A549 treated with CORT108297 at 1 μM for 4 hours (cell line): ENCODE results near the gene FUT2. TPM values are rescaled to one million over a fixed set of nuclear protein-coding genes. Genes with fewer than 3 reads are reported as not detected.

Source experiments
- total RNA-seq: library from RNA; stranded (reverse); fragments of 200-300 nt; extraction: Qiagen RNA extraction; gene quantifications from 5 replicates; pipeline ENCODE4 v1.2.3, GENCODE V29; 2022

FUT2 gene
- total RNA-seq = not detected in 5 replicates

DNA sequence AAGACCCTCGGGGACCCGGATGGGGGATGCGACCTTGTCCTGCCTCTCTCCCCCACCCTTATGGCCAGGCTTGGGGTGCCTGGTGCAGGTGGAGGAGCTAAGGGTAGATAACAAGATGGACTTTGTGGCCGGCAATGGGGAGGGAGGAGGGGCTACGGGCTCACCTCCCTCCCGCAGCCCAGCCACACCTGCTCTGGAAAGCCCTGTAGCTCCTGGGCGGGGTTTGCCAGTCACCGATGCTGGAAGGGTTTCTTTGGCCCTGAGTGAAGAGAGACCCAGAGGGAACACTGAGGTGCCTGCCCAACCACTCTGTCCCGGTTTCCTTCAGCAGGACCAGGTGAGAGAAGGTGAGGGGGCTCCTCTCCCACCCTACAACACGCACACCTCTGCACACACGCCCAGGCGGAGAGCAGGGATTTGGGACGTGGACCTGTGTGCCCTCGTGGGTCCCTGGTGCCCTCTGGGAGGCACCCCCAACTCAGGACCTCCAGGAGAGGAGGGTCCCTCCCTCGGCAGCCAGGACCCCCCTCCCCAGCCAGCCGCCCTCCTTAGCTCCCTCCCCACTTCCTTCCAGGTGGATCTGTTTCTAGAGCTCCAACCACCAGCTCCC is at the start of gene FUT2:
Gene FUT2, plus strand, starts transcription at position 229 of the 610 bp plus-strand sequence. CDS start 6,986 bp downstream, outside the sequence.

DNA sequence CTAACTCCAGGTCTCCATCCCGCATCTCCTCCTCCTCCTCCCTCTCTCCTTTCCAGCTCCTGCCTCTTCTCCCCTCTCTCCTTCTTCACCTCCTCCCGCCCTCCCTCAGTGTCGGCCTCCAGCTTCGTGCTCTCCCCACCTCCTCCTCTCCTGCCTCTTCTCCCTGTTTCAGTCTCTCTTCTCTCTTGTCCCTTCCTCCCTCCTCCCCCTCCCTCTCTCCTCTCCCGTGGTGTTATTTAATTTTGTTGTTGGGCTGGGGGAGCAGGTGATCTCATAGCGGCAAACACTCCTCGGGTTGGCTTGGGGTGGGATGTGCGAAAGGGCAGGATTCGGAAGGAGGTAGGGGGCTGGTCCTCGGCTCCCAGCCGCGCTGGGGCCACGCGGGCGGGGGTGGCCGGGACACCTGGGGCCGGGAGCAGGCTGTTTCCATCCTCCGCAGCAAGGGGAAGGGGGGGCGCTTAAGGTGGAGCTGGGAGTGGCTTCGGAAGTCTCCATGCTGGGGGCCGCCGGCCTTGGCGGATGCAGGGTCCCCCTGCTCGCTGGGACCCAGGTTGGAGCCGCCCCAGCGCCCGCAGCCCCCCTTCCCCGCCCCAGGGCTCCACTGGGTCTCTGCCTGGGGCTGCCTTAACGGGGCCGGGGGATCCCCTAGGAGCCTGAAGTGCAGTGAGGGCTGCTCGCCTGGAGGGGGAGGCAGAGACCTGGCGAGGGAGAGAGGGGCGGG is 49.6 kb upstream of the FUT2 start, which contains the start of gene CA11:
Gene CA11, minus strand, starts transcription at position 187 of the 721 bp plus-strand sequence. CDS start 555 bp downstream, outside the sequence.

DNA sequence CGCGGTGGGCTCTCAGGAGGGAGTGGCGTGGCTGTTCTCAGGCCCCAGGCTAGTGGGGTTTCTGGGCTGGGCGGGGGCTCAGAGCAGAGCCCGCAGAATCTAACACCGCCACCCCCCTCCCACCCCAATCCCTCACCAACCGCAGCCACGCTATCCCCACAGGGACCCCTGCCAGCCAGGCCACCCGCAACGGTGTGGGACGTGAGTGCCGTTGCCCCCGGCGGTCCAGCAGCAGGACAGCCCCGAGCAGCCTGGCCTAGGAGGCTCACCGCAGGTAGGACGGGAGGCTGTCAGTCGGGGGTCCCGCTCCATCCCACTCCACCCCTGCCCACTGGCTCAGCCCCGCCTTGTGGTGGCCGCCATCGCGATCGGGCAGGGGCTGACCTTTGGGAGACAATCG is 22.8 kb upstream of the FUT2 start, which contains the start of gene NTN5:
Gene NTN5, minus strand, starts transcription at position 24 of the 400 bp plus-strand sequence. CDS start 2,031 bp downstream, outside the sequence.

DNA sequence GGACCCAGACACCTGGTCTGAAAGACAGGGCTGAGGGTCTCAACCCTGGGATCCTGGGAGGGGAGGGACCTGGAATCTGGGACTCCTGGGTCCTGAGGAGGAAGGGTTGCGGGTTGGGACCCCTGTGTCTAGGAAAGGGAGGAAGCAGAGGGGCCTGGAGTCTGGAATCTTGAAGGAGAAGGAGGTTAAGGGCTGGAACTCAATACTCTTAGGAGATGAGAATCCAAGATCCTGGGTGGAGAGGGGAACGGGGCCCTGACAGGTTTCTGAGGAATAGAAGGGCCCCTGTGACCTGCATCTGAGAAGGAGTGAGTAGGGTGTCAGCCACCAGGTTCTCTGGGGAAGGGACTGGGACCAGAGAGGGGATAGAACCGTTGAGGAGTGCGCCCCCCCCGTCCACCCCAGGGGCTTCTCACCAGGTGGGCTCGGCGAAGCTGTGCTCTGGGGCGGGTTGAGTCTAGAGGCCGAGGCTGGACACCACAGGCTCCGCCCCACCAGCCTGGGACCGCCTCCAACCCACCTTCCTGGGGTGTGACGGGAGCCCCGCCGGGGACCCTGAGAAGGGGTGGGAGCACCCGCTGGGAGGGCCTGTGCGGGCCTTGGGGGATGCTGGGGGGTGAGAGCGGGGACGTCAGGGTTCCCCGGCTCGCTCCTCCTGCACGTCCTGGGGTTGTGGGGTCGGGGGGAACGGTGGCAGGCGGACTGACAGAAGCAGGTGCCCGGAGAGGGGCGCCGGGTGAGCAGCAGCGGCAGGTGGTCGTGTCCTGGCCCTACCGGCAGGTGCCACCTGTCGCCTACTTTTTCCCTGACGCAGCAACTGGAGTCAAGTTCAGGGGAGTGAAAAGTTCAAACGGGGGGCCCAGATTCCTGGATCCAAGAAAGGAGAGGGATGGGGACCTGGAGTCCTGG is 23.7 kb downstream of the FUT2 start, which contains the start of gene MAMSTR:
Gene MAMSTR, minus strand, starts transcription at position 463 of the 909 bp plus-strand sequence. CDS start 694 bp downstream, outside the sequence.

DNA sequence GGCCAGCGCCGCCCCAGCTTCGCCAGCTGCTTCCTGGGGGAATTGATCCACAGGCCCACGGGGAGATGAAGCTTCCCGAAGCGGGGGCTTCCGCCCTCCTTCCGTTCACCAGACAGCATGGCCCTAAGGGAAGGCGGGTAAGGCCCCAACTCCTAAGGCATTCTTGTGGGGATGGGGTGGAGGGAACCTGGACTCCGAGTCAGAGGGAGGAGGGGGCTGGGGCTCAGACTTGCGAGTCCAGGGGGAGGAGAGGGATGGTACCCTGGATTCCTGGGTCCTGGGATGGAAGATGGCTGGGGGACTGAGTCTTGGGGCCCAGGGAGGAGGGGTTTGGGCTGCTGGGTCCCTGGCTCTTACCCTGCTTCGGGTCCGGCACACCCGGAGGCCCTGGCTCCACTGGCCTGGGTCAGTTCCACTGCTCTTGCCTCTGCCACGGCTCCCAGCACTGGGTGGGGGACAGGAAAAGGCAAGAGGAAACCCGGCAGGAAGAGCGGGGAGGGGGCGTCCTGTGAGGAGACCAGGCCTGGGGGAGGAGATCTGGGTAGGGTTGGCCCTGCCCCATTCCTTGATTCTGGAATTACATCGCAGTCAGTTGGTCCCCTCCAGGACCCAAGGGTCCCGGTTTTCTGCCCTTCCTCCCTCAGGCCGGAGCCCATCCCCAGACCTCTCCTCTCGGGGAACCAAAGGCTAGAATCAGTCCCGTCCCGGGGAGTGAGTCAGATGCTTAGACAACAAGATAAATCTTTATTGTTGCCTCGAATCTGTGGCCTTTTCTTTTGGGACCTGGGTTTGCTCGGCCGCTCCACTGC is 44.6 kb downstream of the FUT2 start, which contains the start of gene RASIP1:
Gene RASIP1, minus strand, starts transcription at position 447 of the 809 bp plus-strand sequence. Its CDS starts 328 bp downstream, at position 119.

GRCh38 chr19:48746738-48747575 is 51.2 kb downstream of the FUT2 start, which contains the start of gene IZUMO1:
IZUMO1 (minus strand) TSS chr19:48746909; CDS start chr19:48745859, 1,050 bp downstream.

DNA sequence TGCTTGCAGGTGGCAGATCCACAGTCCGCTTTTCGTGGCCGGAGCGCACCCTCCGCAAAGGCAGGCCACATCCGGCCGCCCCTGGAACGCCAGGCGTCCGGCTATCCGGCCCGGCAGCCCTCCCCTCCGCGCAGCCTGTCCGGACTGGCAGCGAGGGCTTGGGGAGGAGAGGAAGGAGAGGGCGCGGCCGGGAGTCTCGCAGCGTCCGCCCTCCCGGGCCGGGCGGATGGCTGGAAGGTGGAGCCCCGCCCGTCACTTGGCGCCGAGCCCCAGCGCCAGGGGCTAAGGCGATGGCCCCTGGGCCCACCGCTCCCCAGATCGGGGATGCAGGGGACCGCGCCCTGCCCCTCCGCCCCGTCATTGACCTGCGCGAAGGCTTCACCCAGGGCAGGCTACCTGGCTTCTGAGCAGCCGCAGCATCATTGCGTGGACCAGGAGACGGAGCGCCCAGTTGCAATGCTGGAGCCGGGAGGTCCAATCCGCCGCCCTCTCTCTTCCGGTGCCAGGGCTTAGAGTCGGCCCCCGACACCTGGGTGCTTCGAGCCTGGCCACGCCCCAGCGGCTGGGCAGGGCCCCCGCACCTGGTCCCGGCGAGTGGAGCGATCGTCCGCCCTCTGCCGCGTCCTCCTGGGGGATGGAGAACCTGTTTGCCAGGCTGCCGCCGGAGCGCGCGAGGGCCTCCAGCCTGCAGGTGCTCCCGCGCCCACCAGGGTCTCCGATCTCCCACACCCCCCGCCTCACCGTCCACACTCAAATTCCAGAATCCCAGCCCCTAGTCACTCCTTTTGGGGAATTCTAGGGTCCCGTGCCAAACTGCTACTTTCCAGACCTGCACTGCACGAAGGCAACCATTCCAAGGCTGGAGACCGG is 57.0 kb downstream of the FUT2 start, which contains the start of gene FUT1:
Gene FUT1, minus strand, starts transcription at position 146 of the 870 bp plus-strand sequence. CDS start 1,360 bp downstream, outside the sequence.

DNA sequence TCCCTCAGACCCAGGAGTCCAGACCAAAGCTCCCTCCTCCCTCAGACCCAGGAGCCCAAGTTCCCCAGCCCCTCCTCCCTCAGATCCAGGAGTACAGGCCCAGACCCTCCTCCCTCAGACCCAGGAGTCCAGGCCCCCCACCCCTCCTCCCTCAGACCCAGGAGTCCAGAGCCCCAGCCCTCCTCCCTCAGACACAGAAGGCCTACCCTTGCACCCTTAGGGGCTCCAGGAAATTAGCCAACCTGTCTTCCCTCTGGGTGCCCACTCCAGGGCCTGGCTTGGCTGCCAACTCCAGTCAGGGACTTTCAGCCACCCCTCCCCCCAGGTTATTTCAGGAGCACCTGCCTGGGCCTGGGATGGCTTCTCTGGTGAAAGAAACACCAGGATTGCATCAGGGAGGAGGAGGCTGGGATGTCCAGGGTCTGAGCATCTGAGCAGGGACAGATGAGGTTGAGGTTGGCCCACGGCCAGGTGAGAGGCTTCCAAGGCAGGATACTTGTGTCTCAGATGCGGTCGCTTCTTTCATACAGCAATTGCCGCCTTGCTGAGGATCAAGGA is 59.4 kb downstream of the FUT2 start, which contains the start of gene FGF21:
Gene FGF21, plus strand, starts transcription at position 441 of the 558 bp plus-strand sequence. CDS start 713 bp downstream, outside the sequence.

Other genes with a start within 250 kb of the FUT2 start
- gene GRWD1, start 250.0 kb upstream of the FUT2 start, total RNA-seq = 111 to 130 TPM (median 123 TPM) in 5 replicates
- gene KCNJ14, start 240.4 kb upstream of the FUT2 start, total RNA-seq = 1.0 to 2.1 TPM (median 1.2 TPM) in 5 replicates
- 54.4 to 67.4 TPM (median 61.8 TPM) in 5 replicates for gene CYTH2, start 226.6 kb upstream of the FUT2 start, total RNA-seq
- 2.8 to 5.4 TPM (median 4.8 TPM) in 5 replicates for gene LMTK3, start 184.1 kb upstream of the FUT2 start, total RNA-seq
- gene SULT2B1, start 143.8 kb upstream of the FUT2 start, total RNA-seq = 12.8 to 18.0 TPM (median 16.4 TPM) in 5 replicates
- gene SPACA4, start 89.2 kb upstream of the FUT2 start, total RNA-seq = 0.20 TPM in 1 of 5 replicates, not detected in the others
- gene FAM83E, start 80.9 kb upstream of the FUT2 start, total RNA-seq = 0.07 to 0.35 TPM (median 0.25 TPM) in 4 of 5 replicates, not detected in the other
- 3,152 to 3,709 TPM (median 3,369 TPM) in 5 replicates for gene RPL18, start 76.8 kb upstream of the FUT2 start, total RNA-seq
- 11.7 to 18.9 TPM (median 16.8 TPM) in 5 replicates for gene SPHK2, start 76.5 kb upstream of the FUT2 start, total RNA-seq
- gene DBP, start 58.6 kb upstream of the FUT2 start, total RNA-seq = 1.8 to 2.8 TPM (median 2.6 TPM) in 5 replicates
- gene CA11, start 49.8 kb upstream of the FUT2 start, total RNA-seq = 9.4 to 11.1 TPM (median 11.0 TPM) in 5 replicates
- gene NTN5, start 23.0 kb upstream of the FUT2 start, total RNA-seq = 0.17 to 0.30 TPM (median 0.28 TPM) in 4 of 5 replicates, not detected in the other
- gene MAMSTR, start 23.8 kb downstream of the FUT2 start, total RNA-seq = 0.47 to 0.76 TPM (median 0.61 TPM) in 5 replicates
- gene RASIP1, start 44.6 kb downstream of the FUT2 start, total RNA-seq = 0.32 to 0.65 TPM (median 0.57 TPM) in 5 replicates
- not detected in 5 replicates for gene IZUMO1, start 50.9 kb downstream of the FUT2 start, total RNA-seq
- 0.05 to 0.14 TPM (median 0.06 TPM) in 5 replicates for gene FUT1, start 56.7 kb downstream of the FUT2 start, total RNA-seq
- gene FGF21, start 59.6 kb downstream of the FUT2 start, total RNA-seq = not detected in 5 replicates
- 52.3 to 64.2 TPM (median 60.2 TPM) in 5 replicates for gene BCAT2, start 115.1 kb downstream of the FUT2 start, total RNA-seq
- gene HSD17B14, start 140.5 kb downstream of the FUT2 start, total RNA-seq = 12.0 to 18.1 TPM (median 15.2 TPM) in 5 replicates
- 1.7 to 2.3 TPM (median 1.9 TPM) in 5 replicates for gene PLEKHA4, start 172.6 kb downstream of the FUT2 start, total RNA-seq
- gene PPP1R15A, start 176.4 kb downstream of the FUT2 start, total RNA-seq = 82.7 to 145 TPM (median 110 TPM) in 5 replicates
- gene TULP2, start 202.8 kb downstream of the FUT2 start, total RNA-seq = not detected in 5 replicates
- gene NUCB1, start 204.3 kb downstream of the FUT2 start, total RNA-seq = 199 to 226 TPM (median 220 TPM) in 5 replicates
- gene DHDH, start 237.7 kb downstream of the FUT2 start, total RNA-seq = 1.3 to 1.7 TPM (median 1.5 TPM) in 5 replicates